GM19438 (cell line): Measurements from ENCODE around the gene RHBDF1.

Source experiments
- ATAC-seq: cut with Tn5 transposase; IDR thresholded peaks from one replicate; pipeline ENCODE4 v1.9.1; 2021; ENCODE audit warnings: low read depth; ENCODE audit not compliant: unreplicated experiment

The RHBDF1 gene

DNA sequence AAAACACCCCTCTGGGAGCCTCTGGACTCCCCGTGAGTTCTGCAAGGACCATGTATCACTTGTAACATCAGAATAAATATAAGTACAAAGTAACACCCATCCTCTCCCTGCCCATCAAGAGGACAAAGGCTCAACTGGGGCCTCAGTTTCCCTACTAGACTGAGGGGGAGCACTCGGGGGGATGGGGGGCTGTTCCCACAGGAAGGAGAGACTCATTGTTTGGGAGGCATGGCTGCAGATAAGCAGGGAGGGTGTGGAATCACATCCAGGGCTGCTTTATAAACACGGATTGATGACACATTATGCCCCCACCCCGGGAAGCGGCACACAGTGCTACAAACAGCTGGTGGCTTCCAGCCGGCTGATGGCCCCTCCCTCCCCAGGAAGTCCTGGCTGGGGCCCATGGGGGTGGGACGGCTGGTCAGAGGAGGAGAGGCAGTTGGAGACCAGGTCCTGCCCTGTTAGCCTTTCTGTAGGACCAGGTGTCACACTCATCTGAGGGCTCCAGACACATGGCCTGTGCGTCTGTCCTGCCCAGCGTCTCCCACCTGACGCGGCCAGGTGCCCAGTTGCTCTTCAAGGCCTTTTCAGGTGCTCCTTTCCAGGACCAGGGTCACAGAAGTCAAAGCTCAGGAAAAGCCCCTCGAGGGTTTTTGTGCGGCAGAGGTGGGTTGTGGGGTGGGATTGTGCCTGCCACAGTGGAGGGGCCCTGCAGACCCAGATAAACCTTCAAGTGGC lies 4.3 kb upstream of the RHBDF1 start:
- ATAC-seq: no peak

DNA sequence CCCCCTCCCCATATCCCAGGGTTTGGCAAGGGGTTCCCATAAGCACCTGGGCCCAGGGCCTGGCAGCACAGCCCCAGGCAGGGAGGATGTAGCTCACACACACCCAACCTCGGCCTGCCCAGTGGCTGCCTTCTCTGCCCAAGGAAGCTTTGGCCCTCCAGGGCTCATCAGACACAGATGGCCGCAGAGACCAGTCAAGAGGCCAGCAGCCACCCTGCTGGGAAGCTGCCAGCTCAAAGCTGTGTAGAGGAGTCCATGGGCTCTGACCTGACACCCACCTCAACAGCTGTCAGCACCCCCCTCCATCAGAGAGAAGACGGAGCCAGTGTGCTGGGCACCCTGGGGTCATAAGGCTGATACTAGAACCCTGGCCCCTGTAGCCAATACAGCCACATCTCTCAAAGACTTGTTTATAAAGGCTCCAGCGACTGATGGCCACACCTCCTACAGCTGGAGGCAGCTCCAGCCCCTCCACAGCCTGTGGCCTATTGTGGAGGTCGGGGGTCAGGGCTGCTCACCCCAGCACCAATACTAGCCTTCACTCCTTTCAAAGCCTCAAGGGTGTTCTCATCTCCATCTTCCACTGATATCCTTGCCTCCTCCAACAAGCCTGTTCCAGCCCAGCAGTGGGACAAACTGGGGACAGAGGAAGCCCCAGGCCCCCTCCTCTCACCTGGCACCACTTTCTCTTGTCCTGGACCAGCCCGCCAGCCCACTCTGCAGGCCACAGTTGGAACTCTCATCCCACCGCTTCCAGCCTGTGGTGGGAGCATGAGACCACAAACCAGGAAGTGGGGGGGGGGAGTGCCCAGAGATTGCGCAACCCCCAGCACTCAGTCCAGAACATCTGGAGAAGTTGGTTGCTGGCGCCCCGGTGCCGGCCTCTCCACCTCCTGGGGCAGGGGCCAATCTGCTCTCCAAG lies 3.4 kb upstream of the RHBDF1 start:
- no peak for ATAC-seq

DNA sequence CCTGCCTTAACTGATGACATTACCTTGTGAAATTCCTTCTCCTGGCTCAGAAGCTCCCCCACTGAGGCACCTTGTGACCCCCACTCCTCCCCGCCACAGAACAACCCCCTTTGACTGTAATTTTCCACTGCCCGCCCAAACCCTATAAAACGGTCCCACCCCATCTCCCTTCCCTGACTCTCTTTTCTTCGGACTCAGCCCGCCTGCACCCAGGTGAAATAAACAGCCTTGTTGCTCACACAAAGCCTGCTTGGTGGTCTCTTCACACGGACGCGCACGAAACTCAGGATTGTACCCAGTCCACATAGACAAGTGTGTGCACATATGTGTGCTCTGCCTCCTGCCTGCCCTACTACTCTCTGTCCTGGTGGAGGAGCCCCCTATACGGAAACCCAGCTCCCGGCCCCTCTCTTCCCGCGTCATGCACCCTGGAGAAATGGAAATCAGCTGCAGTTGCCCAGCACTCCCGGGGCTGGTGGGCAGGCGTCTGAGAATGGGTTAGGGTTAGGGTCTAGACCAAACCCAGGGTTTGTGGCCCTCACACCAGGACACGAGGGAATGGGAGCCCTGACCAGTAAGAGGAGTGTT lies 2.4 kb upstream of the RHBDF1 start:
- ATAC-seq: no peak

DNA sequence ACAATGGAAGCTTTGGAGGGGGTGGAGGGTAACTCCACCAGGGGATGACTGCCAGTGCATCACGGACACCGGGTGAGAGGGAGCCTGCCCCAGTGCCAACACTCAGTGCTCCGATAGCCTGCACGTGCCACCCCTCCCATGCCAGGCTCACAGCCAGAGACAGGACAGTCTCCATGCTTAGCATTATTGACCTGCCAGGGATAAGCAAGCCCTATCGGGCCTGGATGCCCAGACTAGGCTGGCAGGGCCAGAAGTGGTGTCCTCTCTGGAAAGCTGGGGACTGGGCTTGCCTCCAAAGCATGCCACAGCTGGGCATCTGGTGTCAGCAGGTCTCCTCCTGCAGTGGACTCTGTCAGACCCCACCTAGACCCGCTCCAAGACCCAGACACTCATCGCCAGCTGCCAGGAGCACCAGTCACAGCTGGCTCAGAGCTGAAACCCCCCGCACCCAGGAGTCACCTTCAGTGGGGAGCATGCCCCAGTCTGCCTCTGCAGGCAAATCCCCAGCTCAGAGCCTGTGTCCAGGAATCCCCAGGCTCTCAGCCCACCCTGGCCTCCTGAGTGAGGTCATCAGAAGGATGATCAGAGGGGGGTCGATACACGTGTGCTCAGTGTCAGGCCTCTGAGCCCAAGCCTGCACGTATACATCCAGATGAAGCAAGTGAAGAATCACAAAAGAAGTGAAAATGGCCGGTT lies 1.8 kb upstream of the RHBDF1 start:
- no peak for ATAC-seq

DNA sequence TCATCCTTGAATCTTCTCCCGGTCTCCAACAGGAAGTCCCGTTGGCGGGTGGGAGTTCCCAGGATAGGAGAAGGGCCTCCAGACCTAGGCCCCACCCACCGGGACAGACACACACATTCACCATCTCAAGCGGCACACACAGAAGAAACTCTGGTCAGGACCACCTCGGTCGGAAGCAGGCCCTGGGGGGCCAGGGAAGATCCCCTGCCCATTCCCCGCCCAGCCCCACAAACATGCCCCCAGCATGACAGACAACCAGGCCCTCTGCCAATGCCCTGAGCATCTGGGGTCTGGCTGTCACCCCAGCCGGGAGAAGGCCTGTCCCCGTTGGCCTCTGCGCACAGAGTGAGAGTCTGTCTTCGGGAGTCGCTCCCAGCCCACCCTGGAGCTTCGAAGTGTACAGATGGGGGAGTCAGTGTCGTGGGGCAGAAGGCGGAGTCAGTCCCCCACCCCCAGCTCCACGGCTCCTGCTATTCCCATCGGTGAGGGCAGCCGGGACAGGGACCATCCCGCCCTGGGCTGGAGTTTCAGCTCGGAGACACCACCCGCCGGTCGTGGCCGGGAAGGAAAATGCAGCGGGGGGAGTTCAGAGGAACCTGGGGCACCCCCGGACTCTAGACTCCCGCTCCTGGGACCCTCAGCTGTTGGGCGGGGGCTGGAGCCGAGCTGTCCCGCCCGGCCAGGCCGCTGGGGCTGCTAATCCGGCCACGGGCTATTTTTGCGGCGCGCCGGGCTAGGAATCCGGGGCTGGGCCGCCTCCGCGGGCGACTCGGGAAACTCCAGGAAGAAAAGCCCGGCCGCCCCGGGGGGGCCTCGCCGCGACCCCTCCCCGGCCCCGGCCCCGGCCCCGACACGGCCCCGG lies 660 bp downstream of the RHBDF1 start:
- no peak for ATAC-seq

DNA sequence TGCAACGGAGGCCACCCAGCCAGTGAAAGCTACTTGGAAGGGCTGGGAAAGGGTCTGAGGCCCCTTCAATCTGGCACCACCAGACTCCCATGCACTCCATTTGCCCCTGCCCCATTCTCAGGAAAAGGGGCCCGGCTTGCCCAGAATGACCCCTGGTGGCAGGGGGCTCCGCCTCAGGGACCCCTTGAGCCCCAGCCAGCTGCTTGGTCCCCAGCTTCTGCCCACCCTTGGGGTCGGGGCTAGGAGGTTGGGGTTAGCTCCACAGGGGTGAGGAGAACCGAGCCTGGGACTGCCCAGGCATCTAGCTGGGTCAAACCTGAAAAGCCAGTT lies 1.3 kb downstream of the RHBDF1 start:
- ATAC-seq: no peak

DNA sequence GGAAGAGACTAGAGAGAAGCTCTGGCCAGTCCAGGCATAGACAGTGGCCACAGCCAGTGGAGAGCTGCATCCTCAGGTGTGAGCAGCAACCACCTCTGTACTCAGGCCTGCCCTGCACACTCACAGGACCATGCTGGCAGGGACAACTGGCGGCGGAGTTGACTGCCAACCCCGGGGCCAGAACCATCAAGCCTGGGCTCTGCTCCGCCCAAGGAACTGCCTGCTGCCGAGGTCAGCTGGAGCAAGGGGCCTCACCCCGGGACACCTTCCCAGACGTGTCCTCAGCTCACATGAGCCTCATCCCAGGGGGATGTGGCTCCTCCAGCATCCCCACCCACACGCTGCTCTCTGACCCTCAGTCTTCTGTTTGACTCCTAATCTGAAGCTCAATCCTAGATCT lies 3.2 kb downstream of the RHBDF1 start:
- no peak for ATAC-seq

DNA sequence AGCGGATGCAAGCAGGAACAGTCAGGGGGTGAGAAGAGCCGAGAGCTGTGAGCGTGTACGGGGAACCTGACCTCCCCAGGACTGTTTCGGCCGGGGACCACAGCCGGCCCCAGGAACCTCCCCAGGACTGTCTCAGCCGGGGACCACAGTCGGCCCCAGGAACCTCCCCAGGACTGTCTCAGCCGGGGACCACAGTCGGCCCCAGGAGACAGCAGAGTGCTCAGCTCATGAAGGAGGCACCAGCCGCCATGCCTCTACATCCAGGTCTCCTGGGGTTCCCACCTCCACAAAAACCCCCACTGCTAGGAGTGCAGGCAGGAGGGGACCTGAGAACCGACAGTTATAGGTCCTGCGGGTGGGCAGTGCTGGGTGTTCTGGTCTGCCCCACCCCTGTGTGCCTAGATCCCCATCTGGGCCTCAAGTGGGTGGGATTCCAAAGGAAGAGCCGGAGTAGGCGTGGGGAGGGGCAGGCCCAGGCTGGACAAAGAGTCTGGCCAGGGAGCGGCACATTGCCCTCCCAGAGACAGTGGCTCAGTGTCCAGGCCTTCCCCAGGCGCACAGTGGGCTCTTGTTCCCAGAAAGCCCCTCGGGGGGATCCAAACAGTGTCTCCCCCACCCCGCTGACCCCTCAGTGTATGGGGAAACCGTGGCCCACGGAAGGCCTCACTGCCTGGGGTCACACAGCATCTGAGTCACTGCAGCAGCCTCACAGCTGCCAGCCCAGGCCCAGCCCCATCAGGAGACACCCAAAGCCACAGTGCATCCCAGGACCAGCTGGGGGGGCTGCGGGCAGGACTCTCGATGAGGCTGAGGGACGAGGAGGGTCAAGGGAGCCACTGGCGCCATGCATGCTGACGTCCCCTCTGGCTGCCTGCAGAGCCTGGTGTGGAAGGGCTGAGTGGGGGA lies 4.3 kb downstream of the RHBDF1 start:
- ATAC-seq: no peak

DNA sequence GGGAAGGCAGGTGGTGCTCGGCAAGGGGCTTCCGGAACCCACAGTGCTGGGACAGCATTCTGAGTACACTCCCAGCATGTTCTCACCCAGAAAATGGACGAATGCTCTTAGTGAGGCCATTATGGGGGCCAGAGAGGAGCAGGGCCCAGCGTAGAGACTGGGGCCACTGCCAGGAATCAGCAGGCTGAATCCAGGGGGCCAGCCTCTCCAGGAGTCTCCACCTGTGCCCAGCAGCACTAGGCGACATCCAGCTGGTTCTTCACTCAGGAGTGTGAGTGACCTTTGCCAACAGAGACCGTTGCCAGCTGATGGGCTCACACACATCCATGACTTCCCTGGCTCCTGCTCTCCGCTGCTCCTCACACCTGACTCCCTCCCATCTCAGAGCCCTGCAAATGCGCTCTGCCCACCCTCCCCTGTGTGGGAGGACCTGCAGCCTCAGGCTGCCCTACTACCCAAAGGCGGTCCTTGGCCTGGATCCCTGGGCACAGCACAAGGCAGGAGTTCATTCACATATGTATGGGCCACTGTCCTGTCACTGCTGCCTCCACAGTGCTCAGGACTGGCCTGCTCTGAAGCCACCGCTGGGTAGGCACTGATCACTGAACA lies 5.1 kb downstream of the RHBDF1 start:
- ATAC-seq: no peak

DNA sequence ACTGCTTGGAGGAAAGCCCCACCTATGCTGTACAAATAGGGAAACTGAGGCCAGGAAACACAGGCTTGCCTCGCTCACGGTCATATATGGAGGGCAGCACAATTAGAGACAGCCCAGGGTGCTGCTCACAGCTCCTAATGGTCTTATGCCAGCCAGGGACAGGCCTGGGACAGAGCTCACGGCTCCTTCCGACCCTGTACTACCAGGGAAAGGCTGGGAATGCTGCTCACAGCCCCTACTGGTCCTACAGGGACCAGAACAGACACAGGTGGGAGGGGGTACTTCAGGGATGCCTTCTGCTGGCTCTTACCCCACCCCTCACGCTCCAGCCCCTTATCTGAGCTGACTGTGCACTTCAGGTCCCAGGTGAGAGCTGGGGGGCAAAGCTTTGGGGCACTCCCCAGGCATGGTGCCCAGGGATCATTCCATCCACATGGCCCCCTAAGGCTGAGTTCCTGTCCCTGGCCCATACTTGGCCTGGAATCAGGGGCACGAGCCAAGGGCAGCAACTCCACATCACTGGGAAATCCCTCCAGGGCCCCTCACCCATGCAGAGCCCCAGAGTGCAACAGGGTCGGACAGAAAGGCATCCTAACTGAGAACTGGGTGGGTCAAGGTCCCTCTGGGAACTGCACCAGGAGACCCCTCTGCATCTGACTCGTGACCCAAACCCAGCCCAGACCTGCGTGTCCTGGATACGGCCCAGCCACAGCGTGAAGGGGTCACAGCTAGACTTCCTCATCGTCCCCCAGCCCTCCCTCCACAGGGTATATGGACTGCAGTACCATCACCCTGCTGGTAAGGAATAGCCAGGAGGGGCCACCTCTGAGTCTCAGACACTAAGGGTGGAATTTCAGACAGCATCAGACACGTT lies 5.9 kb downstream of the RHBDF1 start:
- no peak for ATAC-seq

DNA sequence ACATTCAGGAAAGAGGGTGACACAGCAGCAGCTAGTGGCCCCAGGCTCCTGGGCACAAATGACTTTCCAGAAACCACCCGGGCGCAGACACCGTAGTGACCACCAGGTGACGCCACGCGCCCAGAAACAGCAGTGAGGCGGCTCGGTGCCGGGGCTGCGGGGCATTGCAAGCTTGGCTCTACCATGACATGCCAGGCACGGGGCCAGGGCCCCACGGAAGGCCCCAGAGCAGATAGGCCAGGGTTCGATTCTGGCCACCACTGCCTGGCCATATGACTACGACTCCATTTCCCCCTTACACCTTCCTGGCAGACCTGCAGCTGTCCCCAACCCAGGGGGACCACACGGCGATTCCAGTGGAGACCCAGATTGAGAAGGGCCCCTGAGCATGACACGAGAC lies 6.7 kb downstream of the RHBDF1 start:
- no peak for ATAC-seq

DNA sequence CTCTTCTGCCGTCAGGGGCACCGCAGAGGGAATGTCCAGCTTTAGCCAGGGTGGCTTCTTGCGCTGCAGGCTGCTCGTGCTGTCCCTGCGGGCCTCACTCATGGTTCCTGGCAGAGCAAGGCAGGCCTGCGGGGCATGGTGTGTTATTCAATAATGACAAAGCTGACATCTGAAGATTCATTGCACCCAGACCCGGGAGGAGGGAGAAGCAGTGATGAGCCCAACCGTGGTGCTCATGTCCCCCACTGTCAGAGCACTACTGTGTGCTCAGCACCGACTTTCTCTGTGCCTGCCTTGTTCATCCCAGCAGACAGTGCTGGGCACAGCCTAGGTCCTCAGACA lies 7.5 kb downstream of the RHBDF1 start:
- no peak for ATAC-seq

DNA sequence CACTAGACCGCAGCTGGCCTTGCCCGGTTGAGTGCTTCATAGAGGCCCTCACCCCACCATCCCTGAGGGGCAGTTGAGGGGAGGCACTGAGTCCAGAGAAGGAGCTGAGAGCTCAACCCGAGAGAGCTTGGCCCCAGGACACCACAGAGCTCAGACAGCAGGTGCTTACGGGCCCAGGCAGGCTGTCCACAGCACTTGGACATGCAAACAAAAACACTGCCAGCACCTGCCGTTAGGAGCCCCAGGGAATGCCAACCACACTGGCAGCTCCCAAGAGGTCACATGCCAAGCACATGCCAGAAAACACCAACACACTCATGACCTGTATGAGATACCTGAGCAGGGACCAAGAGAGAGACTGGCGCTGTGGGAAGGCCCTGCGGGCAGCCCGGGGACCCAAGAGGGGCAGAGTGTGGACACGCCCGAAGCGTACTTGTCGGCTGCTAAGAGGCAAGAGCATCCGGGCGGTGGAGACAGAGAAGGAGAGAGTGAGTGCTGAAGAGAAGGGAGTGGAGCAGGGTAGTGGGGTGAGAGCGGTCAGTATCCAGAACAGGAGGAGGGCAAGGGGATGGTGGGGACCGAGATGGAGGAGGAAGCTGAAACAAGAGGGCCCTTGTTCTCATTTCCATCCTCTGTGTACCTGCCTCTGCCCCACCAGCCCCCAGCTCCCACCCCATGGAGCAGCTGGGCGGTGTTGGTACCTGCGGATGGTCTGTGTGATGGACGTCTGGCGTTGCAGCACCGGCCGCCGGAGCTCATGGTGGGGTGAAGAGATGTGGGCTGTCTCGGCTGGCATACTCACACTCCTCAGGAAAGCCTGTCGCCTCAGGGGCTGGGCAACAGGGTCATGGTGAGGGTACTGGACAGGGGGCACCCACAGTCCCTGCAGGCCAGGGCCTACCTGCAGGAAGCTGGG lies 8.2 kb downstream of the RHBDF1 start:
- no peak for ATAC-seq

DNA sequence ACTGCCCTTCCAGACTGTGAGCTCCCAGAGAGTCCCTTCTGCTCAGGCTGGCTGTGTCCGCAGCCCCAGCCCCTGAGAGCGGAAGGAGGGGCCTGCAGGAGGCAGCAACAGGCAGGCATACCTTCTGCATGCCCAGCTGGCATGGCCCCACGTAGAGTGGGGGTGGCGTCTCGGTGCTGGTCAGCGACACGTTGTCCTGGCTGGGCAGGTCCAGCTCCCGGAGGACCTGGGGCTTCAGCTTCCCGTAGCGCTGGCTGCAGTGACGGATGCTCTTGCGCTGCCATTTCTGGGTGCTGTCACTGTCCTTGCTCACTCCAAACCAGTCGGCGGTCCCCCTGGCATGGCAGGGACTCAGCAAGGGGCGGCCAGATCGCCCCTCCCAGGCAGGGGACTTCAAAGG lies 9.0 kb downstream of the RHBDF1 start:
- ATAC-seq: no peak

DNA sequence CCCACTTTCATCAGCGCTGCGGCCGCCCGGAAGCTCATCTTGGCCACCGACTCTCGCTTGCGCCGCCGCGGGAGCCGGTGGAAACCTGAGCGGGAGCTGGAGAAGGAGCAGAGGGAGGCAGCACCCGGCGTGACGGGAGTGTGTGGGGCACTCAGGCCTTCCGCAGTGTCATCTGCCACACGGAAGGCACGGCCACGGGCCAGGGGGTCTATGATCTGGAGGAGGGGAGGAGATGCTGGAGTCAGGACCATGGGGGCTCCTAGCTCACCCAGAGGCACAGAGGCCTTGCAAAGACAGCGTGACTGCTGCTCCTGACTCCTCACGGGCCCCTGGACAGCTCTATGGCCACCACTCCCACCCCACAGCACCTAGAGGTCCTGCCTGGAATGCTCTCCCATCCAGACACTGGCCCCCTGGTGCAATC lies 9.5 kb downstream of the RHBDF1 start:
- no peak for ATAC-seq

DNA sequence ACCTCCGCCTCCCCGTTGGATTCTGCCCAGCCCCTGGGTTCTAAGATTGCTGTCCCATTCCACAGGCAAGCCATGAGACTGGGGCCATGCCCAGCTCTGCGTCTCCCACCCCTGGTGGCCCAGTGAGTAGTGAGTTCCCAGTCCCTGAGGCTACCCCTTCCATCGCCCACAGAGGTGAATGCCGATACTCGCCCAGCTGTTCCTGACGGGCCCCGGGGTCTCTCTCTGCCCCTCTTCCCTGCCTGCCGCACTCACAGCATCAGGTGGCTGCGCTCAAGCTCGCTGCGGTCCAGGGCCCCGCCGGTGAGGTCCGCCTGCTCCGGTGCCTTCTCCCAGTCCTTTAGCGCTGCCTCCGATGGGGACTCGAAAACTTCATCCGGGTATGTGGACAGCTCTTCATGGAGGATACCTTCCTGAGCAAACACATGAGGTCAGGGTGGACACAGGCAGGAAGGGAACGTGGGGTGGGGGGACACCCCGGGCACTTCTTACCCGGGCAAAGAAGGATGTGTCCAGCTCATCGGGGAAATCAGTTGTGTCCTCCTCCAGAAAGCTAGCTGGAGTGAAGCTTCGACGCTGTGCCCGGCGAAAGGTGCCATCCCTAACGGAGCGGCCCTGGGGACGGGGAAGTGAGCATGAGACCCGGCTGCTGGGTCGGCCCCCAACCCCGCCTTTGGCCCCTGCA lies 10.0 kb downstream of the RHBDF1 start:
- no peak for ATAC-seq
